LHCN-M2 (cell line): ENCODE results near the gene ELP1. TPM values are rescaled to one million over a fixed set of nuclear protein-coding genes. Genes with fewer than 3 reads are reported as not detected.
A peak's percentile ranks its signal among the peaks of the same experiment; 100 is the strongest.
"Not testable (repeated sequence)": the region's sequence is repeated elsewhere in the genome, so short reads cannot be mapped to it uniquely, and the experiment has no call there.

Experiments
- DNase-seq: peaks from one replicate; pipeline ENCODE4 v3.0.0-alpha.2; 2012; ENCODE audit warnings: low read depth
- total RNA-seq: library from RNA; depleted of rRNA; stranded (reverse); fragments of >200 nt; gene quantifications from 2 replicates; pipeline ENCODE4 v1.2.3, GENCODE V29; 2014

The ELP1 gene
- total RNA-seq, 1 experiment from 2014 or later = 29.9 TPM

DNA sequence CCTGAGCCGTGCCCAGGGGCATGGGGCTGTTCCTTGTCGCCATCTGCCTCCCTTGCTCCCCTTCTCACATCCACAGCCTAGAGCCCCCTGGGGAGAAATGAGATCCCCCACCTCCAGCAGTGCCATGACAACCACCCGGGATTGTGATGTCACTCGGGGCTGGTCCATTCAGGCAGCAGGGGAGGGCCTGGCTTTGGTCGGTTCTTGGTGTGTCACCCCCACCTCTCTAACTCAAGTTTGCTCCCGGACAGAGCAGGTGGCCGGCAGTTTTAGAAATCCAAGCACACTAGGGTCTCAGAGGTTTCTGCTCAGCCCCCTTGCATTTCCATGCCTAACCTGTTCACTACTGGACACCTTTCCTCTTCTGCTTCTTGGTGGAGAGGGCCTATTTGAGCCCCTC lies 78.0 kb downstream of the ELP1 start, which contains the start of gene ACTL7B:
Gene ACTL7B (minus strand): TSS at position 99 of the 400 bp plus-strand sequence. CDS start 56 bp downstream, at position 43.
- DNase-seq = no peak

DNA sequence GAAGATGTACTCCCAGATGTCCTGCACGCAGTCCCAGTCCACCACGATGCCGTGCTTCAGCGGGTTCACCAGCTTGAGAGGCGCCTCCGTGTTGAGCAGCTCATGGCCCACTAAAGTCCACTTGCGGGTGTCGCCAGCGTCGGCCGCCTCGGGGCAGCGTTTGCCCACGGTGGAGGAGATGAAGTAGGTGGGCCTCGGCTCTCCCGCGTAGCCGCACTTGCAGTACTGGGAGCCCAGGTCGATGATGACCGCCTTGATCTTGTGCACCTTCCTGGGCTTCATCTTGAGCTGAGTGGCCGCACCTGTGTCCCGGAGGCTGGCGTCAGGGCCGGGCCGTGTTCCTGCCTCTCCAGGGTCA lies 78.4 kb downstream of the ELP1 start:
- DNase-seq = no peak

DNA sequence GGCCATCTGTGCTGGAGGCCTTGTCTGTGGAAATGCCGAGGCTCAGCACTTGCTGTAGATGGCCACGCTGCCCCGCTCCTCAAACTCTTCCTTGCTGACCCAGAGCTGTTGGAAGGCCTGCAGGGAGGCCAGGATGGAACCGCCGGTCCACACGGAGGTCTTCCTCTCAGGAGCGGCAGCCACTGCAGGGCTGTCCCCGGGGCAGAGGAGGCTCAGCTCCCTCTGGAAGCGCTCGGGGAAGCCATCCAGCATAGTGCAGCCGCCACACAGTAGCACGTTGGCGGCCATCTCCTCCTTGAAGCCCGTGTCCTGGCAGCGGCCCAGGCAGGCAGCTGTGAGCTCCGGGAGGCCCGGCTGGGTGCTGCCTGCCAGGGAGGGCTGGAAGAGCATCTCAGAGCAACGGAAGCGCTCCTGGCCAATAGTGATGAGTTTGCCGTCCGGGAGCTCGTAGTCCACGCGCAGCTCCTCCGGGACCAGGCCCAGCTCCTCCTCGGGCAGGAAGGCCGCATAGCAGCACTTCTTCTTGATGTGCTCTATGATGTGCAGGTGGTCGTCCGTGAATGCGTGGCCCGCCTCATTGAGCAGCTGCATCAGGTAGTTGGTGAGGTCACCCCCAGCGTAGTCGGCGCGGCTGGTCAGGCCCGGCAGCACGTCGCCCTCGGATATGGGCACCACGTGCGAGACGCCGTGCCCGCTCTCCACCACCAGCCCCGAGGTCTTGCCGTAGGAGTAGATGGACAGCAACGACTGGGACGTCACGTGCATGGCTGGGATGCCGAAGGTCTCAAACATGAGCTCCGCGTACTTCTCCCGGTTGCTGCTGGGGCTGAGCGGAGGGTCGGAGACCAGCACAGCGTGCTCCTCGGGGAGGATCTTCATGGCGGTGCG lies 79.0 kb downstream of the ELP1 start:
- DNase-seq = no peak

DNA sequence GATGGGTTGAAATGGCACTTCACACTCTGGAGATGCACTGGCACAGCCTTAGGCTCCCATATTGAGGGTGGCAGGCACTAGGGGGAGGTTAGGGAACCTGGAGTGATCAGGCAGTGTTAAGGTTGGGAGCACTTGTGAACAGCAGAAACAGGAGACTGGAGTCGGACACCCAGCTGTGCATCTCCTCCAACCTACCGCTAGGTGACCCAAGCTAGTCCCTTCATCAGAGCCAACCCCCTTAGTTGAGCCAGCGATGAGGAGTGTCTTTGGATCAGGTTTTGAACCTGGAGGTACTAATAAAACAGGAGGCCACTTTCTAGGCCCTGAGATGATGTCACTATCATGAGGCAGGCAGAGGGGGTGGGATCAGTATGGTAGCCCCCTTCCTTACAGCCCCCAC lies 79.8 kb downstream of the ELP1 start:
- no peak for DNase-seq

DNA sequence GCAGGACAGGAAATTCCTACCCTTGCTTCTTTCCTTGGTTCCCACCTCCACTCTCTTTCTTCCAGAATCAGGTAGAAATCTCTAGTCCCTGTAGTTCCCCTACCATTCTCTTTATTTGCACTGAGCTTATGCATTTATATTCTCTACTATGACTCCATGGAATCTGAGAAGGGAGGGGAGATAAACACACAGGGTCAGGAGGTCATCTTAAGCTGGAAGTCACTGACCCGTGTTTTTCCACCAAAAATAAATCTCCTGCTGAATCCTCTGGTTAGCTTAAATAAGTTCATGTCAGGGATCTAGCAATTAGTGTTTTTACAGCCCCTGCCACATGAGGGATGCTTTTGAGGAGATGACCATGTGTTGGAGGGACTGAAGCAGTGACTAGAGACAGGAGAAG lies 81.8 kb downstream of the ELP1 start:
- DNase-seq = no peak

DNA sequence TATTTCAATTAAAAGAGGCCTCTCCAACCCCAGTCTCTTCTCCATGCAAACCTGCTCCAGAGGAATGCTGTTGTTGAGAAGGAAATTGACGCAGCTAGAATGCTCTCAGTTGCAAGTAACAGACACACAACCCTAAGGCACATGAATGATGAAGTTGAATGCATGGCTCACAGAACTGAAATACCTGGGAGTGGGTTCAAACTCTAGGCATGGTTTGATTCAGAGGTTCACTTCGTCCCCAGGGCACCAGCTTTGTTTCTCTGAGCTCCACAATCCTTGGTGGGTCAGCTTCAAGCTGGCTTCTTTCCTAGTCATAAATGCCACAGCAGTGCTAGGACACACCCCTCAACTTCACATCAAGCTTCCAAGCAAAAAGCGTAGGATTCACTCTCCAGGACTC lies 82.8 kb downstream of the ELP1 start:
- no peak for DNase-seq

DNA sequence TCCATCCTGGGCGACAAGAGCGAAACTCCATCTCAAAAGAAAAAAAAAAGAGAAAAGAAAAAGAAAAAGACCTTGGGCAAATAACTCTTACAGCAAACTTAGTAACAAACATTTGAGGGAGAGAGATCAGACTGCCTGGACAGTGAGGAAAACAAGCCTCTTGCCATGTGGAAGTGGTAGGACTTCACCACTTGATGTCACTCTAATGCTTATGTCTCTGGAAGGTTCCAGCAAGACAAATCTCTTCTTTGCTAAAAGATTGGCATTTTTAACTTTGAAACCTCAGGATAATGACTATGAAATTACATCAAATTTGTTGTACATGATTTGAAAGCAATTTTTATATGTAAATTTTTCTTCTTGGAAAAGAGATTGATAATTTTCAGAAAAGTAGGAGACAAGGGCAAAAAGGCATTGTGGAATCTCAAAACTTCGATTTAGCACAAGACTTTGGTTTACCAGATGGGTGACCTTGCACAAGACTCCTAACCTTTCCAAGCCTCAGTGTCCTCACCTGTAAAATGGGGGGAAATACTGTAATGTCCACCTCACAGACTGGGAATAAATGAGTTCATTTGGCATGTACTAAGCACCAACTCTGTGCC lies 83.5 kb downstream of the ELP1 start:
- DNase-seq = peak; percentile 31

DNA sequence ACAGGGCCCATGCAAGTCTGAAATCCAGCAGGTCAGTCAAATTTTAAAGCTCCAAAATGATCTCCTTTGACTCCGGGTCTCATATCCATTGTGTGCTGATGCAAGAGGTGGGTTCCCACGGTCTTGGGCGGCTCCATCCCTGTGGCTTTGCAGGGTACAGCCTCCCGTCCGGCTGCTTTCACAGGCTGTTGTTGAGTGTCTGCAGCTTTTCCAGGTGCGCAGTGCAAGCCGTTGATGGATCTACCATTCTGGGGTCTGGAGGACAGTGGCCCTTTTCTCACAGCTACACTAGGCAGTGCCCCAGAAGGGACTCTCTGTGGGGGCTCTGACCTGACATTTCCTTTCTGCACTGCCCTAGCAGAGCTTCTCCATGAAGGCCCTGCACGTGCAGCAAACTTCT lies 85.6 kb downstream of the ELP1 start:
- DNase-seq = not testable (repeated sequence)

DNA sequence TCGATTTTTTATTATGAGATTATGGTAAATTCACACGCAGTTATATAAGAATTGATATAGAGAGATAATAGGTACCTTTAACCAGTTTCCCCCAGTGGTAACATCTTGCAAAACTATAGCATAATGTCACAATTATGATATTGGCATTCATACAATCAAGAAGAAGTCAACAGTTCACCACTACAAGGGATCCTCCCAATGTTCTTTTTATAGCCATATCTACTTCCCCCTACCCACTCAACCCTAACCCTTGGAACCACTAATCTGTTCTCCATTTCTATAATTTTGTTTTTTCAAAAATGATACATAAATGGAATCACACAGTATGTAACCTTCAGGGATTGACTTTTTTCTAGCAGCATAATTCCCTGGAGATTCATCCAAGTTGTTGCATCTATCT lies 88.0 kb downstream of the ELP1 start:
- DNase-seq = no peak

DNA sequence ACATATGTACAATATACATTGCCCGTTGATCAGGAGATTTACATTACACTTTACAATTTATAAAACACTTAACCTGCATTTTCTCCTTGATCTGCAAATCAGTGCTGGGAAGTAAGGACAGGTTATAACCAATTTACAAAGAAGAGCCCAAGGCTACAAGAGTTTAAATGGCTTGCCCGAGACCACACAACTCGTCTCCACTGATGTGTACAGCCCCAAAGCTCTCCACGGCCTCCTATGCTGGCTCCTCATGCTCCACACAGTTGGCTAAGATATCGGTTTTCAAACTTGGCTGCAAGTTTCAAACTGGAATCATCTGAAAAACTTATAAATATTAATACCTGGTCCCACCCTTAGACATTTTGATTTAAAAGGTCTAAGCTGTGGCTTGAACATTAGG lies 88.4 kb downstream of the ELP1 start:
- DNase-seq = no peak

DNA sequence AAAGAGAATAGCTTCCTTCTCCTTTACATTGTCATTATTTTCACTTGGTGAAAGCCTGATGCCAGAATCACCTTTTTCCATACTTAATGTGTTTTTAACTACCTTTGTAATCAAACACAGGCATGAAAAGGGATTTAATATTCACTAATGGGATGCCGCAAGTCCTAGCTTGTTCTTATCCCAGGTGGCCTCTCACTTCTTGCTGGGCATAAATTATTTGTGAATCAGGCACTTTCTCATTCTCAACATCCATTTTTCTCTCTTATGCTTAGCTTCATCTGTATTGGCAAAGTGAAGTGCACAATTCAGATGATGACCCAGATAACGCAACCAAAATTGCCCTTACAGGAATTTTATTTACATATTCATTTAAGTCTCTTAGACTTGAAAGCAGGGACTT lies 89.1 kb downstream of the ELP1 start:
- no peak for DNase-seq

DNA sequence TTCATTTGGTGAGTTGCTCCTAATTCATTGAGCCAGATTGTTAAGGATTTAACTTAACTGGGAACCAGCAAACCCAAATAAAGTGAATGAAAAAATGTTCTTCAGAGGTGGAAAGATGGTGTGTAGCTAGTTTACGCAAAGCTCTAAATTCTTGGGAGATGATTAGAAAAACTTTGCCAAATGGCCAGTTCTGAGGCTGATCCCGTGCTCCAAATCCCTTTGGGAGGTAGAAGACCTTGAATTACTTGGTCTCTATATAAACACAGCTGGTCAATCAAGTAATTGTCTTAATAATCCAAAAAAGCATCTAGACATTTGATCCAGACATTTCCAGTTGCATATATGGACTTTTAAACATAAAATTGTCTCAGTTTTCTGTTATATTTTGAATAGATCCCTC lies 89.5 kb downstream of the ELP1 start:
- no peak for DNase-seq

DNA sequence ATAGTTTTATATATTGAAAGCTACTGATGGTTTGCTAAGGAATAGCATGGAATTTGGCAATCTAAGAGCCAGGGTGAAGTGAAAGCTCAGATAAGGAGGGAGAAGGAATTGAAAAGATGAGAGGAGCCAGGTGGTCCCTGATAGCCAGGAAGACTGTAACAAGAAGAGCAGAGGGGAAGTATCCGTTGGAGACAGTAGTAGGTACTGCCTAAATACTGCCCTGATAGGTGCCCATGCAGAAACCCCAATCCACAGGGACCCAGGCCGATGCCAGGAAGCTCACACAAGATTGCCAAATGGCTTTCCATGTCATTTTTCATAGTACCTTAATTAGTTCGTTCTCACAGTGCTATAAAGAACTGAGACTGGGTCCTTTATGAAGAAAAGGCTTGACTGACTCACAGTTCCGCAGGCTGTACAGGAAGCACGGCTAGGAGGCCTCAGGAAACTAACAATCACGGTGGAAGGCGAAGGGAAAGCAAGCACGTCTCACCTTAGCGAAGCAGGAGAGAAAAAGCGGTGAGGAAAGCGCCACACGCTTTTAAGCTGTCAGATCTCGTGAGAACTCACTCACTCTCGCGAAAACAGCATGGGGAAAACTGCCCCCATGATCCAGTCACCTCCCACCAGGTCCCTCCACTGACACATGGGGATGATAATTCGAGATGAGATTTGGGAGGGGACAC lies 91.2 kb downstream of the ELP1 start:
- no peak for DNase-seq

DNA sequence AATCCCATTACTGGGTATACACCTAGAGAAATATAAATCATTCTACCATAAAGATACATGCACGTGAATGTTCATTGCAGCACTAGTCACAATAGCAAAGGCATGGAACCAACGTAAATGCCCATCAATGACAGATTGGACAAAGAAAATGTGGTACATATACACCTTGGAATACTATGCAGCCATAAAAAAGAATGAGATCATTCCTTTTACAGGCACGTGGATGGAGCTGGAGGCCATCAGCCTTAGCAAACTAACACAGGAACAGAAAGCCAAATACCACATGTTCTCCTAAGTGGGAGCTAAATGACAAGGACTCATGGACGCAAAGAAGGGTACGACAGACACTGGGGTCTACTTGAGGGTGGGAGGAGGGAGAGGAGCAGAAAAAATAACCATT lies 94.4 kb downstream of the ELP1 start:
- DNase-seq = not testable (repeated sequence)

DNA sequence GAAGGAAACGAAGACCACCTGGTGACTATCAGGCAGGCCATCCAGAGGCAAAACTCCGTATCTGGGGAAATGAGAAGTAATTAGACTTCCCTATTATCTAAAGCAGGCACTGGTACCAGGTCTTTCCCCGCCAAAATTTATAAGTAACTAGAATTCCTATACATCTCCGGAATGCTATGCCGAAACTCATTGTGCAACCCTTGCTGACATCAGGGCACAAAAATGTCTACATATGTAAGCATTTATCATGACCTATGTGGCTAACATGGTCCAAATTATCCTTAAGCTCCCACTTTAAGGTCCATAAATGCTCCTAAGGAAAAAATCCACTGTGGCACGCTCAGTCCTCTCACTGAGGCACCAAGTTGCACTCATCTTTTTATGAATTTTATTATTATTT lies 95.9 kb downstream of the ELP1 start:
- no peak for DNase-seq

DNA sequence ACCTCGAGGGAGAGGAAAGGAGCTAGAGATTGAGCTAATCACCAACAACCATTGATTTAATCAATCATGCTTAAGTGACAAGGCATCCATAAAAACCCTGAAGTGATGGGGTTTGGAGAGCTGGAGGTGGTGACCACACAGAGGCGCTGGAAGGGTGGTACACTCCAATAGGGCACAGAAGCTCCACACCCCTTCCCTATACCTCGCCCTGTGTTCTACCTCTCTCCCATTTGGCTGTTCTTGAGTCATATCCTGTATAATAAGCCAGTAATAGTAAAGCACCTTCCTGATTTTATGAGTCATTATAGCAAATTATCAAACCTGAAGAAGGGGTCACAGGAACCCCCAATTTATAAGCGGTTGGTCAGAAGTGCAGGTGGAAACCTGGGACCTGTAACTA lies 96.4 kb downstream of the ELP1 start:
- no peak for DNase-seq

DNA sequence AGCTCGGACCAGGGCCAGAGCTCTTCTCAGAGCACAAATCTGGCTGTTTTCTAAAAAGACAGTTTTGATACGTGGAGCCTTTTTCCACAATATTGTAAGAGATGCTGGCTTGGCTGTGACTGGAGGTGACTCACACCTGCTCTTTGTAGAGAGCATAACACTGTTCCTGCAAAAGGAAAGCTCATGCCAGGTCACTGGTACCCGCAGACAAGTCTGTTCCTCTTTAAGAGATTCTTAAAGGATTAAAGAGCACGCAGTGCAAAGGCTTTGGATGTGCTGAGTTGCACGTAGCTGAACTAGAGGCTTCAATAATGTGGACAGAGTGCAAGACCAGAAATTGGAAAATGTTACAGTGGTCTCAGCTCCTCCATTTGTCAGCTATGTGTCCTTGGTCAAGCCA lies 97.1 kb downstream of the ELP1 start:
- DNase-seq = no peak

DNA sequence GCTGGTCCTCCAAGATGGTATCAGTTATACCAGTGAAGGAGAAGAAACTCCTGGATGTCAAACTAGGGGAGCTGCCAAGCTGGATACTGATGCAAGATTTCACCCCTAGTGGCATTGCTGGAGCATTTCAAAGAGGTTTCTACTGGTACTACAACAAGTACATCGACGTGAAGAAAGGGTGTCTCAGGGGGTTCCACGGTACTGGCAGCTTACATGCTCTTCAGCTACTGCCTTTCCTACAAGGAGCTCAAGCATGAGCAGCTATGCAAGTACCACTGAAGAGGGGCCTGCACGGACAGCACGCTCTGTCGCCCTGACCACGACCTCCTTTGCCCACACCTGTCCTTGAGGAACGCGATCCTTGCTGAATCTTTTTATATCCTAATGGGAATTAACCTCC lies 97.6 kb downstream of the ELP1 start:
- no peak for DNase-seq

DNA sequence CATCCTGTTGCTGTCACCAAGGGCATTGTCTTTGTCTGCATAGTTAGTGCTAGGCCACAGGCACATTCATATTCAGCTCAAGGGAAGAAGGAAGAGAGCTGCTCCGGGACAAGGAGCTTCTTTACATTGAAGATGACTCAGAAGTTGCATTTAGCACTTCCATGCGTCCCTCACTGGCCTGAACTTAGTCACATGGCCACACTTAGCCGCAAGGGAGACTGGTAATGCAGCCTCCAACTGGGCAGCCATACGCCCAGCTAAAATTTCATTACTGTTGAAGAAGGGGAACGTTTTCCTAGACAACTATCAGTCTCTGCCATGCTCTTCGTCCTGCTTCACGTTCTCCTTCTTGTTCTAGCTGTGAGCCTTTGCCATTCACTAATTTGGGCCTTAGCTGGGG lies 98.1 kb downstream of the ELP1 start:
- no peak for DNase-seq

DNA sequence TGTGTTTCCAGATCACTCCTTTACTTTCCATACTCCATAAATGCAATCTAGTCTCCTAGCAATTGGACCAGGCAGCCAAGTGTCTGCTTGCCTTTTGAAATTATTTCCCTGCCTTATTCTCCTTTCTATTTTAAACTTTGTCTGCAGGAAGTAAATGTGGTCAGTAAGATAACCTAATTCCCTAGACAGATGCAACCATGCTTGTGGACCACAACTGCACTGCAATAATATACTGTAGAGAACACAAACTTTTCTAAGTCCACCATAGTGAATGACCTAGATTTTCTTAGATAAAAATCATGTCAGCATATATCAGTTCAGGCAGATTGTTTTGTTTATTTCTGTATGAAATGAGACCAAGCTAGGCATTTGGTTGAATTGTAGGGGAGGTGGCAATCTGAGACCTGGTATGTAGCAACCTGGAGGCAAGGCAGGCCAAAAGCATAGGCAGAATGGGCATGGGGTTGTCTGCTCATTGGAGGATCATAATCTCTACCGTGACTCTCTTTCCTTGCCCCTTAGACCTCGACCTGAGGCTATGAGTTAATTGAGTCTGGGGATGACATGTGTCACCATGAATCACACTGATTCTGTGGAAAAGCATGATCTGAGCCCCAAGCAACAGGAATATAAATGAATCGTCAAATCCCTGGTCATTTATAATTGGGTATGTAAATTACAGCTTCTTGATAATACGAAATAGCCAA lies 98.8 kb downstream of the ELP1 start:
- DNase-seq = peak; percentile 47

DNA sequence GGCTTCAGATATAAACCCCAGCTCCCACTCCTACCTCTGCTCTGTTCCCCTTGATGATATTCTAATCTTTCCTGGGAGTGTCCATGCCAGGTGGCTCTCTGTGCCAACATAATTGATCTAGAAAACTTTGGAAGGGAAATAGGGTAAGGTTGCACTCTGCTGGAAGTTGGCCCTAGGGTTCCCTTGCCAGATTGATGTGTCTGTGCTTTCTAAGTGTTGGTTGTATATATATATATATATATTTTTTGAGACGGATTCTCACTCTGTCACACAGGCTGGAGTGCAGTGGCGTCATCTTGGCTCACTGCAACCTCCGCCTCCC lies 101.8 kb downstream of the ELP1 start:
- DNase-seq = no peak

DNA sequence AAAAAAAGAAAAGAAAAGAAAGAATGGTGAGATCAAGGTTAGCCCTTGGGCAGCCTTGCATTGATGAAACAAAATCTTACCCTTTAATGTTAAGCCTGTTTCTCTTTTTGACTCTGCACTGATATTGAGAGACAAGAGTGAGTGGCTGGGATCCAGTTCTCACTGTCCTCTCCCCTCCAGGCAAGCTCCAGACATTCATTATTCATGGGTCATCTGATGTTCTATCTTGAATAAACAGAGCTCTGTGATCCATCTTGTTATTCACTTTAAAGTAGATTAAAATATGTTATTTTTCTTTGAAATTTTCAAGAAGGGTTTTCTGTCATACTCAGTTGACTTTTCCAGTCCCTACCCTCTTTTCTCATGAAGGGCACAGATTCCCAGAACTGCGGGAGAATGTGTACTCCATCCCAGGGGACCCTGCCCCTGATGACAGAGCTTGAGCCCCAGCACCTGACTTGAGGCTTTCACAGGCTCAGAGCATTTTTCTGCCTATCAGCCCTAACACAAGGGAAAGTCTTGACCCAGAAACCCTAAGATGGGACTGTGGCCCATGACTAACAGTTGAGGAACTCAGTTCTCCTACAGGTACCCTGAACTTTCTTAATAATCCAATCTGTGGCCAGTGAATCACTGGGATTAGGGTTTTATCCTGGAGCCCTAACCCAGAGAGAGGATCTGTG lies 102.3 kb downstream of the ELP1 start:
- peak; percentile 20 for DNase-seq
